ENCODE results near the gene ASCL3. TPM values are rescaled to one million over a fixed set of nuclear protein-coding genes. Genes with fewer than 3 reads are reported as not detected.

ASCL3 gene
- total and polyA plus RNA-seq, 2 experiments from 2014 or later = not detected

DNA sequence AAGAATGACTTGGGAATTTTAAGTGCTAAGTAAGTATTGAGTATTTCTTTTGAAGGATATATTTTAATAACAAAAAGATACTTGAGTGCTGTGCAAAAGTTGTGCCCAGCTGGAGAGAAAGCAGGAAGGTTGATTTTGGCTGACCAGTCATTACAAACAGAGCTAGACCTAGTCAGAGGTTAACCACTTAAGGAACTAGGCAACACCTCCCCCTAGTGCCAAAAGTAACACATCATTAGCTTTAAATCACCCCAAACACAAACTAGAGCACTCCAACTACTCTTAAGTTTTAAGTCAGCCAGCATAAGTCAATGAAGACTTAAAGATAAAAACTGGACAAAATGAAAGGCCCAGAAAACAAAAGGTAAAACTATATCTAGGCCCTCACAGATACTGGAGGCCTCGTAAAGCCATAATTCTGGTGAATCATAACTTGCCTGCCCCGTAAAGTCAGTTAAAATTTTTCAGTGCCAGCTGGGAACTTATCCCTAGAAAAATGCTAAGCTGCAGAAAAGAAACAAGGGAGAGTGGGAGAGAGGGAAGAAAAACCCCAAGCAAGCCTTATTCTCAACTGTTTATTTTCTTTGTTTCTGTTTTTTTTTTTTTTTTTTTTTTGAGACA, 16.8 kb upstream of the ASCL3 start:
- TF ChIP-seq EZH2 (IDR thresholded peaks at IDR 0.05; ENCODE audit: low read depth, unreplicated experiment) (no peak), CTCF (conservative IDR thresholded peaks at IDR 0.05; ENCODE audit: low read depth in 2 of 2) (peak; percentile 80 to 85), NANOG (IDR thresholded peaks at IDR 0.05; ENCODE audit: borderline replicate concordance) (no peak)
- Histone ChIP-seq H3K36me3 (ENCODE audit: insufficient read depth) (no peaks in the 10 kb centered on the region), H3K9me2 (ENCODE audit: insufficient read depth) (no peaks in the 10 kb centered on the region), H3K27me3 (ENCODE audit: insufficient read depth) (no peaks in the 10 kb centered on the region), H2AFZ (no peak overlapping the region), H3K4me1 (ENCODE audit: insufficient read depth) (peaks cover 6% of the 10 kb centered on the region; the same call in 1 of the 2 replicates), H3K4me3 (no peak overlapping the region), H3K27ac (ENCODE audit: low read depth) (peak overlapping the region; percentile 21; the same call in 1 of the 2 replicates), H3K79me2 (replicated peaks; ENCODE audit: insufficient read depth) (peaks cover 23% of the 10 kb centered on the region), H3K4me2 (no peak overlapping the region), H3F3A (replicated peaks; ENCODE audit: low read depth) (peaks cover 7% of the 10 kb centered on the region), H4K20me1 (replicated peaks; ENCODE audit: insufficient read depth) (peaks cover 5% of the 10 kb centered on the region)
- peaks cover 11% of the 10 kb centered on the region for H3K36me3 Mint-ChIP-seq (ENCODE audit: low read depth)
- H3K4me1 Mint-ChIP-seq = peaks cover 6% of the 10 kb centered on the region
- ATAC-seq (peak; percentile 19), DNase-seq (ENCODE audit: low spot score) (peak; percentile 91)
- no peak overlapping the region for H3K27ac Mint-ChIP-seq
- H3K27me3 Mint-ChIP-seq (ENCODE audit: insufficient read depth, low read depth, poor library complexity) = no peaks in the 10 kb centered on the region
- no peak overlapping the region for H3K4me3 Mint-ChIP-seq
- H3K9me3 Mint-ChIP-seq = peaks cover 5% of the 10 kb centered on the region; the same call in 2 of the 3 replicates

DNA sequence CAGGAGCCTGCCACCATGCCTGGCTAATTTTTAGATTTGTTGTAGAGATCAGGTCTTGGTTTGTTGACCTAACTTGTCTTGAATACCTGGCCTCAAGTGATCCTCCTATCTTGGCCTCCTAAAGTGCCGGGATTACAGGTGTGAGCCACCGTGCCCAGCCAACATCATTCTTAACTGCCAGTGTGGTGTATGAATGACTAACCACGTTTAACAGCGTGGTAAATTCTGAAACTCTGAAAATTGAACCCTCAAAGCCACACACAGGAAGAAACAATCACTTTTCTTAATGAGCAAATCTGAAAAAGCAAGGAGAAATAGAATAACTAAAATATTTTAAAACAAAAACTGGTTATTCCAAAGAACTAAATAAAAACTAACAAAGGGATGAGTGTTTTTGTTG, 14.0 kb upstream of the ASCL3 start:
- ATAC-seq = no peak

More for the DNA sequence above, 14.0 kb upstream of the ASCL3 start:
- Histone ChIP-seq H3K4me2 (no peak overlapping the region), H3K79me2 (replicated peaks; ENCODE audit: insufficient read depth) (peaks cover 6% of the 10 kb centered on the region), H3F3A (replicated peaks; ENCODE audit: low read depth) (no peaks in the 10 kb centered on the region), H4K20me1 (replicated peaks; ENCODE audit: insufficient read depth) (peaks cover 8% of the 10 kb centered on the region; the same call in 1 of the 2 replicates), H3K27ac (ENCODE audit: low read depth) (no peak overlapping the region), H3K4me1 (ENCODE audit: insufficient read depth) (no peaks in the 10 kb centered on the region), H3K36me3 (ENCODE audit: insufficient read depth) (peaks cover 3% of the 10 kb centered on the region), H2AFZ (no peak overlapping the region), H3K9me2 (ENCODE audit: insufficient read depth) (no peaks in the 10 kb centered on the region), H3K27me3 (ENCODE audit: insufficient read depth) (no peaks in the 10 kb centered on the region), H3K4me3 (no peak overlapping the region)
- Mint-ChIP-seq H3K9me3 (peaks cover 5% of the 10 kb centered on the region; the same call in 2 of the 3 replicates), H3K4me3 (no peak overlapping the region), H3K27ac (no peak overlapping the region), H3K4me1 (no peaks in the 10 kb centered on the region), H3K27me3 (ENCODE audit: insufficient read depth, low read depth, poor library complexity) (peaks cover 2% of the 10 kb centered on the region), H3K36me3 (ENCODE audit: low read depth) (peaks cover 18% of the 10 kb centered on the region; the same call in 2 of the 3 replicates)
- TF ChIP-seq EZH2phosphoT487 (IDR thresholded peaks at IDR 0.05; ENCODE audit: unreplicated experiment) (no peak), ETS1 (IDR thresholded peaks at IDR 0.05) (no peak), EZH2 (IDR thresholded peaks at IDR 0.05; ENCODE audit: low read depth, unreplicated experiment) (no peak), STAT1 (IDR thresholded peaks at IDR 0.05; ENCODE audit: unreplicated experiment) (no peak), JUNB (IDR thresholded peaks at IDR 0.05; ENCODE audit: unreplicated experiment) (no peak), CTCF (conservative IDR thresholded peaks at IDR 0.05; ENCODE audit: low read depth in 2 of 2) (no peak)
- DNase-seq (ENCODE audit: low spot score) = no peak
